ENCODE measurements around the gene TRAK2. TPM values are rescaled to one million over a fixed set of nuclear protein-coding genes. Genes with fewer than 3 reads are reported as not detected.

TRAK2 gene
- total and polyA plus RNA-seq, 2 of the 13 experiments (the other 11 are each of a cell fraction or from before 2014, with no cell fraction given), result 7.7 to 21.0 TPM

- TF ChIP-seq ZBTB2 (CRISPR knock-in tag; IDR thresholded peaks at IDR 0.05; ENCODE audit: low read depth), result peak; percentile 98
- TF ChIP-seq ZNF747 (CRISPR knock-in tag; IDR thresholded peaks at IDR 0.05; ENCODE audit: borderline replicate concordance), result peak; percentile 93; the same call in 1 of the 2 replicates
- TF ChIP-seq CERS6 (CRISPR knock-in tag; IDR thresholded peaks at IDR 0.05), result no peak; the same call in 1 of the 2 replicates
- peak; percentile 77; the same call in 1 of the 2 replicates for TF ChIP-seq KLF6 (CRISPR knock-in tag; IDR thresholded peaks at IDR 0.05)
- TF ChIP-seq ZNF879 (CRISPR knock-in tag; IDR thresholded peaks at IDR 0.05), result peak; percentile 51; the same call in 1 of the 2 replicates
- 0 out of 2 replicates have a peak, but pooled peaks have one; percentile 82 for TF ChIP-seq ZNF234 (CRISPR knock-in tag; conservative IDR thresholded peaks at IDR 0.05)
- TF ChIP-seq TCF12 (IDR thresholded peaks at IDR 0.05), result no peak
- peak; percentile 6 for TF ChIP-seq TCF12 (CRISPR knock-in tag; IDR thresholded peaks at IDR 0.05)
- TF ChIP-seq AGO1 (IDR thresholded peaks at IDR 0.05; ENCODE audit: low read depth, low read length, poor library complexity, severe bottlenecking), result peak; percentile 47
- TF ChIP-seq PCBP2 (optimal IDR thresholded peaks at IDR 0.05; ENCODE audit: low read depth, low read length, poor library complexity, severe bottlenecking), result no peak
- no peak for TF ChIP-seq EHMT2 (IDR thresholded peaks at IDR 0.05; ENCODE audit: borderline replicate concordance, low read depth, low read length)
- TF ChIP-seq MLX (CRISPR knock-in tag; IDR thresholded peaks at IDR 0.05), result no peak; the same call in 1 of the 2 replicates
- peak; percentile 89 for TF ChIP-seq ZNF331 (CRISPR knock-in tag; IDR thresholded peaks at IDR 0.05)
- no peak for TF ChIP-seq POLR2AphosphoS2 (IDR thresholded peaks at IDR 0.05; ENCODE audit: low read depth, low read length)
- 0 out of 2 replicates have a peak, but pooled peaks have one; percentile 20 for TF ChIP-seq ZNF576 (CRISPR knock-in tag; IDR thresholded peaks at IDR 0.05)
- peak; percentile 84 for TF ChIP-seq SPEN (CRISPR knock-in tag; IDR thresholded peaks at IDR 0.05; ENCODE audit: low read depth)
- no peak for TF ChIP-seq HOXD1 (CRISPR knock-in tag; IDR thresholded peaks at IDR 0.05)
- peak; percentile 72; the same call in 1 of the 2 replicates for TF ChIP-seq GZF1 (CRISPR knock-in tag; IDR thresholded peaks at IDR 0.05)
- TF ChIP-seq NFRKB (IDR thresholded peaks at IDR 0.05), result no peak
- TF ChIP-seq MAX (IDR thresholded peaks at IDR 0.05), result peak; percentile 72
- TF ChIP-seq KDM4B (CRISPR knock-in tag; IDR thresholded peaks at IDR 0.05), result peak; percentile 72
- peak; percentile 34 for TF ChIP-seq SRSF4 (IDR thresholded peaks at IDR 0.05; ENCODE audit: low read depth, low read length, poor library complexity, severe bottlenecking)
- TF ChIP-seq CTCF (CRISPR knock-in tag; IDR thresholded peaks at IDR 0.05), result peak; percentile 41
Measured at GRCh38 chr2:201451292-201452057, at the start of gene TRAK2, which contains the start of gene STRADB (continued).

Data from HepG2 (cell line).